HepG2 (cell line): Measurements from ENCODE around the gene MLLT1. TPM values are rescaled to one million over a fixed set of nuclear protein-coding genes. Genes with fewer than 3 reads are reported as not detected.

Experiments
- BORCS8-MEF2B ChIP-seq: sonication (generic); formaldehyde crosslinking; IDR thresholded peaks from 2 replicates; pipeline ENCODE4 v1.8.0; 2022; ENCODE audit warnings: mild to moderate bottlenecking, missing genetic modification reagents
- EZH2 ChIP-seq: conservative IDR thresholded peaks from 2 replicates; pipeline ENCODE4 v1.6.1; 2012; ENCODE audit warnings: mild to moderate bottlenecking, low read depth, low read length, moderate library complexity
- HMG20B ChIP-seq: conservative IDR thresholded peaks from 2 replicates; pipeline ENCODE4 v1.6.1; 2016; ENCODE audit warnings: missing genetic modification reagents, missing compliant biosample characterization
- ISL2 ChIP-seq: sonication (generic); formaldehyde crosslinking; IDR thresholded peaks from 2 replicates; pipeline ENCODE4 v1.5.0; 2020; ENCODE audit warnings: missing genetic modification reagents
- JUN ChIP-seq: sonication (generic); formaldehyde crosslinking; IDR thresholded peaks from 2 replicates; pipeline ENCODE4 v1.4.0; 2020; ENCODE audit warnings: mild to moderate bottlenecking, missing genetic modification reagents
- KDM5A ChIP-seq: fragments of 200-600 bp; sonication (generic); IDR thresholded peaks from 2 replicates; pipeline ENCODE4 v1.7.0; 2018; ENCODE audit warnings: antibody characterized with exemption, mild to moderate bottlenecking, low read length, borderline replicate concordance
- MEF2D ChIP-seq: sonication (generic); formaldehyde crosslinking; IDR thresholded peaks from 2 replicates; pipeline ENCODE4 v1.5.1; 2020; ENCODE audit warnings: mild to moderate bottlenecking, missing genetic modification reagents
- SMAD1 ChIP-seq: sonication (generic); formaldehyde crosslinking; IDR thresholded peaks from 2 replicates; pipeline ENCODE4 v1.4.0; 2020; ENCODE audit warnings: missing genetic modification reagents, low read depth, mild to moderate bottlenecking, borderline replicate concordance
- TBL1XR1 ChIP-seq: fragments of 150-350 bp; IDR thresholded peaks from 2 replicates; pipeline ENCODE4 v1.6.1; 2014; ENCODE audit warnings: borderline replicate concordance, low read length; ENCODE audit not compliant: partially characterized antibody
- TEAD3 ChIP-seq: optimal IDR thresholded peaks from 2 replicates; pipeline ENCODE3; 2016; ENCODE audit warnings: borderline replicate concordance
- TGIF2 ChIP-seq: IDR thresholded peaks from 2 replicates; pipeline ENCODE4 v1.6.1; 2016; ENCODE audit warnings: control low read depth, missing compliant biosample characterization
- THAP8 ChIP-seq: sonication (generic); formaldehyde crosslinking; IDR thresholded peaks from 2 replicates; pipeline ENCODE4 v1.5.1; 2020; ENCODE audit warnings: missing genetic modification reagents, mild to moderate bottlenecking, borderline replicate concordance
- ZBTB42 ChIP-seq: sonication (generic); formaldehyde crosslinking; IDR thresholded peaks from 2 replicates; pipeline ENCODE4 v1.5.0; 2020; ENCODE audit warnings: mild to moderate bottlenecking, missing genetic modification reagents
- ZFP90 ChIP-seq: sonication (generic); formaldehyde crosslinking; IDR thresholded peaks from 2 replicates; pipeline ENCODE4 v1.8.0; 2022; ENCODE audit warnings: missing genetic modification reagents, mild to moderate bottlenecking, inconsistent platforms, borderline replicate concordance
- ZNF333 ChIP-seq: sonication (generic); formaldehyde crosslinking; IDR thresholded peaks from 2 replicates; pipeline ENCODE4 v1.4.0; 2020; ENCODE audit warnings: mild to moderate bottlenecking, missing genetic modification reagents, borderline replicate concordance
- ZNF556 ChIP-seq: sonication (generic); formaldehyde crosslinking; IDR thresholded peaks from 2 replicates; pipeline ENCODE4 v1.4.0; 2020; ENCODE audit warnings: mild to moderate bottlenecking, missing genetic modification reagents, borderline replicate concordance
- ZNF597 ChIP-seq: sonication (generic); formaldehyde crosslinking; IDR thresholded peaks from 2 replicates; pipeline ENCODE4 v1.5.0; 2020; ENCODE audit warnings: missing genetic modification reagents
- ZSCAN20 ChIP-seq: sonication (generic); formaldehyde crosslinking; IDR thresholded peaks from 2 replicates; pipeline ENCODE4 v1.4.0; 2020; ENCODE audit warnings: missing genetic modification reagents, mild to moderate bottlenecking, borderline replicate concordance
- polyA plus RNA-seq, 8 experiments: library from polyadenylated mRNA; depleted of rRNA in 3 of 8; stranded (reverse) in 7 of 8; unstranded in 1 of 8; fragments of >200 nt; fragmentation: Illumina TruSeq in 4 of 8; extraction: Trizol in 4 of 8; gene quantifications; 2 replicates each; pipeline versions ENCODE4 v1.2.1 to v1.2.3, GENCODE V29; 2011 to 2016; ENCODE audit warnings: low read depth in 4 of 8, missing spikeins in 1 of 8, mixed read lengths in 1 of 8; ENCODE audit not compliant: insufficient read depth in 1 of 8
- total RNA-seq, 5 experiments: library from RNA; depleted of rRNA; stranded (reverse); fragments of >200 nt; fragmentation: Illumina TruSeq; extraction: Trizol; gene quantifications; 2 replicates each; pipeline ENCODE4 v1.2.3, GENCODE V29; 2016; ENCODE audit warnings: low read depth in 1 of 5
- TF ChIP-seq, protein P1 (sequence below): sonication (generic); formaldehyde crosslinking; IDR thresholded peaks from 2 replicates; pipeline ENCODE4 v1.8.0; 2022; ENCODE audit warnings: mild to moderate bottlenecking, missing genetic modification reagents, moderate library complexity
- TF ChIP-seq, protein P2 (sequence below): sonication (generic); formaldehyde crosslinking; IDR thresholded peaks from 2 replicates; pipeline ENCODE4 v1.8.0; 2022; ENCODE audit warnings: missing genetic modification reagents, mild to moderate bottlenecking, borderline replicate concordance
- TF ChIP-seq, protein P3 (sequence below), 2 experiments: sonication (generic) in 1 of 2; formaldehyde crosslinking in 1 of 2; IDR thresholded peaks; 2 replicates each; pipeline versions ENCODE4 v1.4.0 to v1.6.1; 2018 to 2020; ENCODE audit warnings: missing genetic modification reagents in 2 of 2, borderline replicate concordance in 1 of 2, low read depth in 1 of 2, mild to moderate bottlenecking in 1 of 2, missing biosample characterization in 1 of 2
- TF ChIP-seq, protein P4 (sequence below): sonication (generic); formaldehyde crosslinking; IDR thresholded peaks from 2 replicates; pipeline ENCODE4 v1.8.1; 2023; ENCODE audit warnings: mild to moderate bottlenecking, missing genetic modification reagents

MLLT1 gene
- total and polyA plus RNA-seq, 2 of the 13 experiments (the other 11 are each of a cell fraction or from before 2014, with no cell fraction given), result 11.7 to 12.2 TPM

DNA sequence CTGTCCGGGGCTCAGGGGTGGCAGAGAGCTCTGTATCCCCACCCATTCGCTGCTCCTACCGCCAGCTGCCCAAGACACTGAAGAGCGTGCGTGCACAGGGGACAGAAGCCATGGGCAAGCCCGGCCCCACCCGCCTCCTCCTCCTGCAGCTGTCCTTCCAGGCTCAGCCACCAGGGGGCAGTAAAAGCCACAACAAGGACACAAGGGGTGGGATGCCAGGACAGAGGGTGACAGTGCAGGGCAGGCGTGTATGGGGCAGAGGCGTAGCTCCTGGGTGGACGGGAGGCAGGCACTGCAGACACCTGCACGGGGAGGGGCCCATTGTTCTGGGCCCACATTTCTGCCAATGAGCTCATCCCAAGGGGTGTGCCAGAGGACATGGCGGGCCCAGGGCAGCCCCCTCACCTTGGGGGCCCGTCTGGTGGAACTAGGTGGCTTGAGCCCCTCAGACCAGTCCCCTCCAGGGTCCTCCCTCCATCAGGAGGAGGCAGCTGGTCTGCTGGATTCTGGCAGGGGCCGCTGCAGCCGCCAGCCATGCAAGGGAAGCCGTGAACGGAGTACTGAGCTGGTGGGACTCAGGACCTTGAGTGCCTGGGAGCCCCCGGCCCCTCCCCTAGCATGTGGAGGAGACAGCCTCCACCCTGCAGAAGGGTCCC, 61.2 kb downstream of the MLLT1 start (continued):
- TF ChIP-seq TGIF2 (CRISPR knock-in tag) (no peak), ZBTB42 (no peak), ZNF597 (CRISPR knock-in tag) (no peak), ISL2 (CRISPR knock-in tag) (no peak), TBL1XR1 (no peak), ZNF556 (no peak), JUN (CRISPR knock-in tag) (no peak), SMAD1 (CRISPR knock-in tag) (no peak), TEAD3 (CRISPR knock-in tag) (peak; percentile 63), BORCS8-MEF2B (CRISPR knock-in tag) (no peak), ZNF333 (no peak), KDM5A (no peak), HMG20B (CRISPR knock-in tag) (no peak), EZH2 (no peak), ZSCAN20 (no peak), THAP8 (CRISPR knock-in tag) (no peak), MEF2D (CRISPR knock-in tag) (no peak), ZFP90 (CRISPR knock-in tag) (no peak)
- TF ChIP-seq, protein P1, sequence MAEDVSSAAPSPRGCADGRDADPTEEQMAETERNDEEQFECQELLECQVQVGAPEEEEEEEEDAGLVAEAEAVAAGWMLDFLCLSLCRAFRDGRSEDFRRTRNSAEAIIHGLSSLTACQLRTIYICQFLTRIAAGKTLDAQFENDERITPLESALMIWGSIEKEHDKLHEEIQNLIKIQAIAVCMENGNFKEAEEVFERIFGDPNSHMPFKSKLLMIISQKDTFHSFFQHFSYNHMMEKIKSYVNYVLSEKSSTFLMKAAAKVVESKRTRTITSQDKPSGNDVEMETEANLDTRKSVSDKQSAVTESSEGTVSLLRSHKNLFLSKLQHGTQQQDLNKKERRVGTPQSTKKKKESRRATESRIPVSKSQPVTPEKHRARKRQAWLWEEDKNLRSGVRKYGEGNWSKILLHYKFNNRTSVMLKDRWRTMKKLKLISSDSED (CRISPR knock-in tag), result no peak
- TF ChIP-seq, protein P2, sequence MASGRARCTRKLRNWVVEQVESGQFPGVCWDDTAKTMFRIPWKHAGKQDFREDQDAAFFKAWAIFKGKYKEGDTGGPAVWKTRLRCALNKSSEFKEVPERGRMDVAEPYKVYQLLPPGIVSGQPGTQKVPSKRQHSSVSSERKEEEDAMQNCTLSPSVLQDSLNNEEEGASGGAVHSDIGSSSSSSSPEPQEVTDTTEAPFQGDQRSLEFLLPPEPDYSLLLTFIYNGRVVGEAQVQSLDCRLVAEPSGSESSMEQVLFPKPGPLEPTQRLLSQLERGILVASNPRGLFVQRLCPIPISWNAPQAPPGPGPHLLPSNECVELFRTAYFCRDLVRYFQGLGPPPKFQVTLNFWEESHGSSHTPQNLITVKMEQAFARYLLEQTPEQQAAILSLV (CRISPR knock-in tag), result no peak
- TF ChIP-seq, protein P3, sequence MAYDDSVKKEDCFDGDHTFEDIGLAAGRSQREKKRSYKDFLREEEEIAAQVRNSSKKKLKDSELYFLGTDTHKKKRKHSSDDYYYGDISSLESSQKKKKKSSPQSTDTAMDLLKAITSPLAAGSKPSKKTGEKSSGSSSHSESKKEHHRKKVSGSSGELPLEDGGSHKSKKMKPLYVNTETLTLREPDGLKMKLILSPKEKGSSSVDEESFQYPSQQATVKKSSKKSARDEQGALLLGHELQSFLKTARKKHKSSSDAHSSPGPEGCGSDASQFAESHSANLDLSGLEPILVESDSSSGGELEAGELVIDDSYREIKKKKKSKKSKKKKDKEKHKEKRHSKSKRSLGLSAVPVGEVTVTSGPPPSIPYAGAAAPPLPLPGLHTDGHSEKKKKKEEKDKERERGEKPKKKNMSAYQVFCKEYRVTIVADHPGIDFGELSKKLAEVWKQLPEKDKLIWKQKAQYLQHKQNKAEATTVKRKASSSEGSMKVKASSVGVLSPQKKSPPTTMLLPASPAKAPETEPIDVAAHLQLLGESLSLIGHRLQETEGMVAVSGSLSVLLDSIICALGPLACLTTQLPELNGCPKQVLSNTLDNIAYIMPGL (CRISPR knock-in tag; IDR thresholded peaks at IDR 0.05; ENCODE audit: borderline replicate concordance in 1 of 2, low read depth in 1 of 2), result peak in 1 of 2 experiments; percentile 55; a peak in 1 of 4 replicates
- TF ChIP-seq, protein P4, sequence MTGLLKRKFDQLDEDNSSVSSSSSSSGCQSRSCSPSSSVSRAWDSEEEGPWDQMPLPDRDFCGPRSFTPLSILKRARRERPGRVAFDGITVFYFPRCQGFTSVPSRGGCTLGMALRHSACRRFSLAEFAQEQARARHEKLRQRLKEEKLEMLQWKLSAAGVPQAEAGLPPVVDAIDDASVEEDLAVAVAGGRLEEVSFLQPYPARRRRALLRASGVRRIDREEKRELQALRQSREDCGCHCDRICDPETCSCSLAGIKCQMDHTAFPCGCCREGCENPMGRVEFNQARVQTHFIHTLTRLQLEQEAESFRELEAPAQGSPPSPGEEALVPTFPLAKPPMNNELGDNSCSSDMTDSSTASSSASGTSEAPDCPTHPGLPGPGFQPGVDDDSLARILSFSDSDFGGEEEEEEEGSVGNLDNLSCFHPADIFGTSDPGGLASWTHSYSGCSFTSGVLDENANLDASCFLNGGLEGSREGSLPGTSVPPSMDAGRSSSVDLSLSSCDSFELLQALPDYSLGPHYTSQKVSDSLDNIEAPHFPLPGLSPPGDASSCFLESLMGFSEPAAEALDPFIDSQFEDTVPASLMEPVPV (CRISPR knock-in tag), result no peak
